ENCODE measurements around the gene ZNF253.
"Not testable (repeated sequence)": the region's sequence is repeated elsewhere in the genome, so short reads cannot be mapped to it uniquely, and the experiment has no call there.

DNA sequence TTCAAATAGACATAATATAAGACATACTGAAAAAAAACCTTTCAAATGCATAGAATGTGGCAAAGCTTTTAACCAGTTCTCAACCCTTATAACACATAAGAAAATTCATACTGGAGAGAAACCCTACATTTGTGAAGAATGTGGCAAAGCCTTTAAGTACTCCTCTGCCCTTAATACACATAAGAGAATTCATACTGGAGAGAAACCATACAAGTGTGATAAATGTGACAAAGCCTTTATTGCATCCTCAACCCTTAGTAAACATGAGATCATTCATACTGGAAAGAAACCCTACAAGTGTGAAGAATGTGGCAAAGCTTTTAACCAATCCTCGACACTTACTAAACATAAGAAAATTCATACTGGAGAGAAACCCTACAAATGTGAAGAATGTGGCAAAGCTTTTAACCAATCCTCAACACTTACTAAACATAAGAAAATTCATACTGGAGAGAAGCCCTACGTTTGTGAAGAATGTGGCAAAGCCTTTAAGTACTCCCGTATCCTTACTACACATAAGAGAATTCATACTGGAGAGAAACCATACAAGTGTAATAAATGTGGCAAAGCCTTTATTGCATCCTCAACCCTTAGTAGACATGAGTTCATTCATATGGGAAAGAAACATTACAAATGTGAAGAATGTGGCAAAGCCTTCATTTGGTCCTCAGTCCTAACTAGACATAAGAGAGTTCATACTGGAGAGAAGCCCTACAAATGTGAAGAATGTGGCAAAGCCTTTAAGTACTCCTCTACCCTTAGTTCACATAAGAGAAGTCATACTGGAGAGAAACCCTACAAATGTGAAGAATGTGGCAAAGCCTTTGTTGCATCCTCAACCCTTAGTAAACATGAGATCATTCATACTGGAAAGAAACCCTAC, 68.0 kb downstream of the ZNF253 start:
- TF ChIP-seq CTCF, EZH2phosphoT487 (IDR thresholded peaks at IDR 0.05; ENCODE audit: low read length): not testable (repeated sequence)
